NK-92 (cell line): ENCODE results near the gene ABCF1.
A peak's percentile ranks its signal among the peaks of the same experiment; 100 is the strongest.

Experiments used
- DNase-seq: peaks from one replicate; lab custom pipeline; 2025; ENCODE audit not compliant: unreplicated experiment; lab: John Stamatoyannopoulos, UW

Gene ABCF1

DNA sequence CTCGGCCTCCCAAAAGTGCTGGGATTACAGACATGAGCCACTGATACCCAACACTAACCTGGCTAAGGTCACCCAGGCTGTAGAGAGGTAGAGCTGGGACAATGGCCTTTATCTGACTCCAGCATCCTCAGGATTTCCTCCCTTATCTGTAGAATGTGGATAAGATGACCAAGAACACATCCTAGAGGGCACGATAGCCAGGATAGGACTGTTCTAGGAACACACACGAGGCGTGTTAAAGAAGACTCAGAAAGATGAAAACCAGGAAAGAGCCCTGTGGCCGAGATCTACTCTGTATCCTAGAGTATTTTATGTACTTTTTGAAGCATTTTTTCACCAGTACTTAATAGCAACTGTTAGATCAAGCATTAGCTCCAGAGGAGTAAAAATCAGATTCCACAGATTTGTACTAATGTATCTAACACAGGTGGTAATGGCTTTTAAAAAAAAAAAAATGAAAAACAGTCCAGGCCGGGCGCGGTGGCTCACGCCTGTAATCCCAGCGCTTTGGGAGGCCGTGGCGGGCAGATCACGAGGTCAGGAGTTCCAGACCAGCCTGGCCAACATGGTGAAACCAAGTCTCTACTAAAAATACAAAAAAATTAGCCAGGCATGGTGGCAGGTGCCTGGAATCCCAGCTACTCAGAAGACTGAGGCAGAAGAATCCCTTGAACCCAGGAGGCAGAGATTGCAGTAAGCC is 28.5 kb downstream of the ABCF1 start:
- no peak for DNase-seq

DNA sequence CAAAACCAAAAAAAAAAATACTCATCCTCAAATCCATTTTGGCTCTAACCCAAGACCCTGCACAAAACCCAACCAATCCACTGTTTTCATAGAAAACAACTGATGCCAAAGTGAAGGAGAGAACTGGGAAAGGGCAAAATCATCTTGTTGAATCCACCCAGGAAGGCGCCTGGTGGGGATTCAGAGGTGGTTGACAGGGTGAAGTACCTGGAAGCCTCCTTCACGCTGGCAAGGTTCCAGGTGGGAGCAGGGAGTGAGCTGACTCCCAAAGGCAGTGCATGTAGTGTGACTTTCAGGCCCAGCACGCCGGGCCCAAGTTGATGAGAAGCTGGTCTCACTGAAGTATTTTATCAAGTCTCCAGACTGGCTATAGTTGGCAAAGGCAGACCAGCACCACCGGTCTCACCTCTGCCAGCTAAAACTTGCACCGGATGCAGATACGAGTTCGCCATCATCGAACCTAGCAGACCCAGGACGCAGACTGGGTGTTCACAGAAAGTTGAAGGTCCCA is 29.3 kb downstream of the ABCF1 start:
- no peak for DNase-seq

DNA sequence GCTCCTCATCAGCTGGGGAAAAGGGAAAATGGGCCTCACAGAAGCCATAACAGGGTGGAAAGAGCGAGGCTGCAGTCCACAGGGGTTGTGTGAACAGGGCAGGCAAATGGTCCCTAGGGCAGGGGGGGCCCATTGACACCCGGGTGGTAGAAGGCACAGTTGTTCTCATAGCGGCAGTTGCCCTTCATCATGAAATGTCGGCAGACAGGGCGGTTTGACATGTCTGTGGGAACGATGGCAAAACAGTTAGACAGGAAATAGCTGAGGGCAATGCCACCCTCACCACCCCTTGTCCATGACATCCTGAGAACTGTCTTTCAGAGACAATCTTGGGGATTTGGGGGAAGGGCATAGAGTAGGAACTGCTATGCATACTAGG is 30.2 kb downstream of the ABCF1 start:
- DNase-seq = no peak

DNA sequence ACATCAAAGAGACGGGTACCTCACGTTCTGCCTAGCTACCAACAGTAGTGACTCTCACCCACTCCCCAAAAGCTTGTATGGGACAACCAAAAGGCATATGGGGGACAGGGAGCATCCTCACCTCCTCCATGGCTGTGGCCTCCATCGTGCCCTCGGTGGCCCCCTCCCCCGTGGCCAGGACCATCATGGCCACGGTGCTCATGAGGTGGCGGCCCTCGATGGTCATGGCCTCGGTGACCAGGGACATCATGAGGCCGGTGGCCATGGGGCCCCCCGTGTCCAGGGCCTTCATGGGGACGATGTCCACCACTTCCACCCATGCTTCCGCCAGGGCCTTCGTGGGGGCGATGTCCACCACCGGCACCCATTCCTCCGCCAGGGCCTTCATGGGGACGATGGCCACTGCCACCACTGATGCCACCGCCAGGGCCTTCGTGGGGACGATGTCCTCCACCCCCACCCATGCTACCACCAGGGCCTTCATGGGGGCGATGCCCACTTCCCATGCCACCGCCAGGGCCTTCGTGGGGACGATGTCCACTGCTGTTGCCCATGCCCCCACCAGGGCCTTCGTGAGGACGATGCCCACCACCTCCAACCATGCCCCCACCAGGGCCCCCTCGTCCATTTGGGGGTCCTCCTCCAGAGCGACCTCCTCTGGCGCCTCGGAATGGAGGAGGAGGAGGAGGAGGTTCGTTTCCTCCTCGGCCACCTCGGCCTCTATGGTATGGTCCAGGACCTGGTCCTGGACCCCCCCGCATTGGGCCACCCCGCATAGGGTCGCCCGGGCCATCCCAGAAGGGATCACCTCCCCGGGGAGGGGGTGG is 30.8 kb downstream of the ABCF1 start:
- DNase-seq = no peak

DNA sequence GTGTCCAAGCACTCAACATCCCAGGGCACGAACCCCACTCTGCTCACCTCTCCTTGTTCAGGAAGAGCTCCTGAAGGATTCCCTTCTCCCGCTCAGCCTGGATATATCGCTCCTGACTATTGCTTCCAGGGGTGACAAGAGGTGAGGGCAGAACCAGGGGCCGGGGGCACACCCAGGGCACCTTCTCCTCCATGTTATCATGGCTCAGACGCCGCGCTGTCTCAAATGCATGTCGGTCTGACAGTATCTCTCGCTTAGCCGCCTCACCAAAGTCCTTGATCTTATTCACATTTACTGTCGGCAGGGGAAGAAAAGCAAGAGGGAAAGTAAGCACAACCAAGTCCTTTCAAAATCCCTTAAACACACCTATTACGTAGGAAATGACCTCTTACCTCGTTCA is 32.7 kb downstream of the ABCF1 start:
- no peak for DNase-seq

DNA sequence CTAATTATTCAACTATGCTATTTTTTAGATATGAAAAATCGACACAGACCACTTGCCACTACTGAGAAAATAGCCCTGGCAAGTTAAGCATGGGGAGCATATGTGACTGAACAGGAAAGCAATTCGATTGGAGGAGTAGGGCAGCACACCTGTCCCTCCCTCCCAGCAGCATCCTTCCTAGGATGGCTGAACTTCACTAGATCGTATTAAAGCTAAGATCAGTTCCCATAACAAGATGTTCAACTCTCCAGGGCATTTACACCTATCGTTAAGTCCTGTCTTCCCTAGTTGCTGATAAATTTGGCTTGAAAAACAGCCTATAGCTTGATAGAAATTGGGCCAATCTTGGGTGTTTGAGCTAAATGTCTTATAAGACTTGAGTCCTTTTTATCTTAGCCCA is 38.8 kb downstream of the ABCF1 start:
- DNase-seq = no peak

DNA sequence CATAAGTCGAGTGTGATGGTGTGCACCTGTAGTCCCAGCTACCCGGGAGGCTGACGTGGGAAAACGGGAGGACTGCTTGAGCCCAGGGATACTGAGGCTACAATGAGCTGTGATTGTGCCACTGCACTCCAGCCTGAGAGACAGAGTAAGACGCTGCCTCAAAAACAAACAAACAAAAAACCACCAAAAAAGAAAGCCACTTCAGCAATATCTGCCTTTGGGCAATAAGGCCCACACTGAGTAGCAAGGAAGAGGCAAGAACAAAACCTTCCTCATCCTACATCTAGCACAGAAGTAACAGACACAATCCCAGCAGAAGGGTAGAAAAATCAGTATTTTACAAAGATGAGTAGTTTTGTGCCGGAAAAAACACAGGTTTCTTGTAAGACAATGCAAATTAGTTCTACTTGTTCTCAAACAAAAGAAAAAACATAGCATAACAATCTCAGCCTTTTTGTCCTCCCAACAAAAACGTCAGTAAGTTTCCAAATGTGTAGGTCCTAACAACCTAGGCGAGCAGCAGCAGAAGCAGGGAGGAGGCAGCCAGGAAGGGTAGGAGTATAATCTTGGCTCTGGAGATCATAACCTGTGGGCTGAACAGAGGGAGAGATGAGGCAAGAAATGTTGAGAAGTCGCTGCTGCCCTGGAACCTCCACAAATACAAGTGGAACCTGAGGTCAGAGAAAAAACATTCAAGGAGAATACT is 40.1 kb downstream of the ABCF1 start:
- no peak for DNase-seq

DNA sequence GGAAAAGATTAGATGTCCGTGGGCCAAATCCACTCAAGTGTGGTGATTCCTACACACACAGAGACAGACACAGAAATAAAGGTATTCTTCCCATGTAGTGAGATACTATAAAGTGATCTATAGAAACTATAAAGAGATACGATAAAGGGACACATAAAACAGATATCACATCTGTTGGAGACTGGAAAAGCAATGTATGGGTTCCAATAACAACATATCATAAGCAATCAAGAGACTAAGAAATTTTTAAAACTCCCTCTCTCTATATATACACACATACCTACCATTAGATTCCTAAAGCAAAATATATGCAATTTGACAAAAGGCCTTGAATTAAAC is 40.6 kb downstream of the ABCF1 start:
- no peak for DNase-seq

DNA sequence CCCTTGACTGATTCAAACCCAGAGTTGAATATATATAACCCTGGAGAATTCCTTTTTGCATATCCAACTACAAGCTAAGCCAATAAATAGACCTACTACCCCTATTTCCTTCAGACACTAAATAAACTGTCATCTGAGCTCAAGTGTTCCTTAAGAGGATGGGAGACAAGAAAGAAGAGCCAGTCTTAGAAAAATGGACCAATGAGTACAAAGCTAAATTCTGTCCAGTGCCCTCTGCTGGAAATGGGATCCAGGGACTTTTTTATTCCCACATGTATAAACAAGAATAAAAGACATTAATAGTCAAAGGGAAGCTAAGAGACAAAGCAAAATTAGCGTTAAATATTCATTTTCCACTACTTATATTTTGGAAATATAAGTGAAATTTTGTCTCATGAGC is 41.0 kb downstream of the ABCF1 start:
- DNase-seq = no peak

DNA sequence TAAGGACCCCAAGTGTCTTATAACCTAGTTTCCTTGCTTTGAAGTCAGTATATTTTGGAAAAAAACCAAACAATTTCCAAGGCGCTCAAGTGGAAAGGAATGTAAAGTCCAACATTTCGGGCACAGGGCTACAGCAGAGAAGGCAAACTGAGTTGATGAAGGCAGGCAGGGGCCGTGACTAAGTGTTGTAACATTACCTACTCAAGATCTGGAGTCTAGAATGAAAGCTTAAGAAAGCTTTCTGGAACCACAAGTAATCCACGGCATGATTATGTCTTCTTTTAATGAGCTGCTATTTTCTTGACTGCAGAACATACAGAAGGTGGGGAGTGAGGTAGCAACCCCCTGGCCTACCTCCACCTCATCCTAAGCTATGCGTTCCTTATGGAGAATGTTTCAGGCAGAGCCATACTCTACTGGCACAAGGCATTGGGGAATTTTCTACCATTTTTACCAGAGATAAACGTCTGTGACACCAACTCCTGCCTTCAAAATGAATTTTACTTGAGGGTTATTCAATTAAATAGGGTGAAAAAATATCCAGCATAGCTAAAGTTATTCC is 41.5 kb downstream of the ABCF1 start:
- no peak for DNase-seq

DNA sequence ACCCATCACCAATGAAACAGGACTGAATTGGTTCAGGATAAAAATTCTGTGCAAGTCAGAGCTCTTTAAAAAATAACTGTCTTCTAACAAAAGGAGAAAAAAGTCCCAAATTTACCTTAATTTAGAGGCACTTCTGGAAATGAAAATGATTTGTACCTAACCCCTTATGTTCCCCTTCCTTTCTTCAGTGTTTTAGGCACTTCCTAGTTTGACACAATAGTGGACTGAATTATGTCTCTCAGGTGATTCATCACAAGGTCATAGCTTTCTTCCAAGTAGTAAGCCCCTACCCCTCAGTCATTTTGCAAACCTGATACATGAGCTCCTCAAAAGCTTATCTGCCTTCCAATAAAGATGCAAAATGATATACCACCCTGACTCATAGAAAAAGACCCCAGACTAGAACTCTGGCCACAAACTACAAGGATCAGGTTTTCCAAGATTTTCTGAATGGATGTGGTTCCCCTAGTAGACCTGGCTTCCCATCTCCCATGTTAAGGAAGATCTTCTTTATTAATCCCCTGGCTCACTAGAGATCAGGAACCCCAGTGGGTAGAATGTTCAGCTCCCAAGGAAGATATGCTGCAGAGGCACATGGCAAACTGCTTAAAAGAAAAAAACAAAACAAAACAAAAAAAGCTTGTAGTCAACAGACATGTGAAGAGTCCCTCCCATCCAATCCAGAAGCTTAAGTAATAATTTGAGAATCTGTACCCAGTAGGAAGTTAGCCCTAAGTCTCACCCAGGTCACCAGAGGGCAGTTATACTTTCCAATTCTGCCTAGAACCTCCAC is 42.2 kb downstream of the ABCF1 start:
- DNase-seq = no peak

DNA sequence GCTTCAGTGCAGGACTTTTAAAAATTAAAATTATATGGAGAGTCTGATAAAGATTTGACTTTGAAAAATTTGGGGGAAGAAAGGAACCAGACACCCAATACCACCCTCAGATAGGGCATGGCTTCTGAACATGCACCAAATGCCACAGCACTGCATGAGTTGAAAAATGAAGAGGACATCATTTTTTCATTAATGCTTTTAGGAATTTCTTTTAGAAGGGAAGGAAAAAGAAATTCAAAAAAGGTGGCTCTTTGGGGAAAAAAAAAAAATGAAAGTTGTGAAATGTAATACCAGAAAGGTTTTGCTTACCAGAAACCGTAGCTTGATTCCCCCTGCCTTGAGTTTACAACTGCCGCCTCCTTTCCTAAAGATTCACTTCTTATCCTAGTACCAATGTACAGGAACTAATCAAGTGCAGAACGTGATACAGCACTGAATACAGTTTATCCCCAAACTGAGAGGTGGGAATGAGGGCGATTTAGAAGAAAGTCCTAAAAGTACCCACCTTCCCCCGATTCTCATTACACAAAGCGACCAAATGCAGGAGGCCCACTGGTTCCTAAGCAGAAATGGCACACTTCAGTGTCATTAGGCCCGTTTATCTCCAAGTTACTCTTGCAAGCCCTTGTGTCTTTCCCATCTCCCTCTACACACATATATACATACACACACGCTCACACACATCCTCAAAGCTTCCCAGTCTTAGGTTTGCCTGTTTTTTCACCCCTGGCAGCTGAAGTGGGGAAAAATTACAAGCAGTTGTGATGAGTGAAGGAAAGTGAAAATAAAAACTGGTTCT is 43.0 kb downstream of the ABCF1 start:
- no peak for DNase-seq

DNA sequence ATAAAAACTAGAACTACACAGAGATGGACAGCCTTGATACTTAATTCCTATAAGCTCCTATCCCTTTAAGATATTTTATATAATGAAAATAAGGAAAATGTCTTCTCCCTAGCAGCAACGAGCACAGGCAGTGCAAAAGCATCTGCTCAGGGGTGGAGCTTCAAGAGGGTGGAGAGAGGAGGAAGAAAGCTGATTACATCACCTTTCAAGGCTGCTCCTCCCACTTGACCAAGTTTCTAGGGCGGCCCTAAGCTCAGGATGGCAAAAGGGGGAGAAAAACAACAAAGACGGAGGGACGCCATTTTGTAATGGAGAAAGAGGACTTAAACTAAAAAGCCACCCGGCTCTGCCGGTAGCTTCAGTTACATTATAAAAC is 43.6 kb downstream of the ABCF1 start:
- DNase-seq = peak; percentile 62

DNA sequence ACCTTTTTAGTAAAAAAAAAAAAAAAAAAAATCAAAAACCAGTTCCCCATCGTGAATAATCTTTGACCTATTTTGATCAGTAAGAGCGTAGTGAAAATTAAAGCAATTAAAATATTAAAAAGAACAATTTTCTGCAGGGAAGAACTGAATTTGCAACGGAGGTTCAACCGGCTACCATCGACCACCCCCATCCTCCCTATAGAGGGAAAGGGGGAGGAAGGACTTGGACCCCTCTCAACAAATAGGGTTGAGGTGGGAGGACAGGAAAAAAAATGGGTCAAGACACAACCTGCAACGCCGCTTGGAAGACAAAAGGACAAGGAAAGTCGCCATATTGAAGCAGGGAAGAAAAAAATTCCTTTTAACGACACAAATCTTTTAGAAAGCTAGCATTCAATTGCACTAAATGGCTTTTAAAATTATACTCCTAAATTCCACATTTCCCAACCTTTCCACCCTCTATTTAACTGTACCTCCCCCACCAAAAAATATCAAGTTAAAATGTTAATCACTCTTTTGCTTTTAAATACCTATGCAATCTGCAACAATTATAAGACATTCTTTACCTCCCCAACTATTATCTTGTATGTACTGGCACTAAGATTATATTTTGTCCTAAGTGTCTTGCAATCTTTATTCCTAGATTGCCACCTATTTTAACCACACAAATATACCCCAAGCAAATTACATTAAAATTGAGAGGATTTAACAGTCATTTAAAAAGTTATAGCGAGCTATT is 44.1 kb downstream of the ABCF1 start:
- no peak for DNase-seq

DNA sequence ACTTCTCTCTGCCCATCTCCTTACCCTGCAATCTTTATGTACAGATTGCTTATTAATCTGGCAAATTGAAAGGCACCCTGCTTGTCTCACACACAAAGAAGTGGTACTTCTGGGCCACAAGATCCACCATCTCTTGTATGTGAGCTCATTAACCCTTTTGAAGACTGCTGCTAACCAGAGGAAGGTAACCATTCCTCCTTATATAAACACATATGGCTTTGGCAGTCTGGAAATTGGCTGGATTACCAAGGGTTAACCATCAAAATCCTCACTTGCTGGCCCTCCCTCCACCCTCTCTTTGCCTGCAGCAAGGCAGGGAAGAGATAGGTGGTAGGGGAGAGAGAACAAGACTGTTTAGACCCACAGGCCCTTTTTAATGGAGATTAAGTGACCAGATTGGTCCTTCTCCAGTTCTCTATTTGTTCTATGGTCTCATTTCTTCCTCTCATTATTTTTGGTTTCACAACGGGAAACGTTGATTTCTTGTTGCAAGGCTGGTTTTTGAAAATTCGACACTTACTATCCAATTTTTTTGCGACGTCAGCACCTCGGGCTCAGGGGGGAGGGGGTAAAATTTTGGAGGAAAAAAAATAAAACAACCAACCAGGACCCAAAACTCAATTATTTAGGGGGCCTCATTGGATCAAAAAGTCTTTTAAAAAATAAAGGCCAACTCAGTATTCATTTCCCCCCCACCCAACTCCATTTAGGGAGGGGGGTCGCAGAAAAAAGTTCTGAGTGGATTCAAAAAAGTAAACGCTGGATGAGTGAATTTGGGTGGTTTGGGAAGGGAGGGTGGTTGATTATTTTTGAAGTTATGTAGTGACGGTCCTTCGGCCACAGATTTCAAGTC is 44.9 kb downstream of the ABCF1 start:
- DNase-seq = no peak

DNA sequence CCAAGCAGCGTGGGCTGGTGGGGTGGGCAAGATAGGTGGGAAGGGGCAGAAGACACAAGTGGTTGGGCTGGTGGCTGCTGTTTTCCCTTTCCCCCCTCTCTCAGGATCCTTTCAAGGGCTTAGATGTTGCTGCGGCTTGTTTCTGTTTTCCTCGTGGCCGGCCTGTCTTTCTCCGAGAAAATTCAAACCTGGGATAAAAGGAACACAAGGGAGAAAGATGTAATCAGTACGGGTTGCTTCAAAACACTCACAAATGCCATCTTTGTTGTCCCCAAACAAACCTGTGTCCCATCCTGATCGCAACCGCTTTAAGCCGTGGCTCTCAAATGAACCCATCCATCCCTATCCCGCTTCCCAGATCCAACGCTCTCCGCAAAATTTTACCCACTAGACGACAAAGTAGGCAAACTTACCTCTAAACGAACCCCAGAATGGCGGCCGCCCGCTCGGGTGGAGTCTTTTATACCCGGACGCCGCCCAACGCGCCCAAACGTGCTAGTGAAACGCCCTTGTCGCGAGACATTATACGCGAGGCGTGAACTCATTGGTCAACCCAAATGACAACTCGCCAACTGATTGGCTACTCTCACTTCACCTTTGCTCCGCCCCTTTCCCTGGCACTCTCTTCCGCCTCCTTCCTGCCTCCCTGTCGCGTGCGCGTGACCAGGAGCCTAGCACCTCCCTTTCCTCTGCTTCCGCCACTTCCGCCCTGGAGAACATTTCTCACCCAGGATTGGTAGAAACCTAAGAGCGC is 45.7 kb downstream of the ABCF1 start, which contains the start of gene PPP1R10:
TSS of gene PPP1R10 (minus strand) at position 433 of the 754 bp plus-strand sequence. CDS start 7,299 bp downstream, outside the sequence.
- DNase-seq = peak; percentile 93

DNA sequence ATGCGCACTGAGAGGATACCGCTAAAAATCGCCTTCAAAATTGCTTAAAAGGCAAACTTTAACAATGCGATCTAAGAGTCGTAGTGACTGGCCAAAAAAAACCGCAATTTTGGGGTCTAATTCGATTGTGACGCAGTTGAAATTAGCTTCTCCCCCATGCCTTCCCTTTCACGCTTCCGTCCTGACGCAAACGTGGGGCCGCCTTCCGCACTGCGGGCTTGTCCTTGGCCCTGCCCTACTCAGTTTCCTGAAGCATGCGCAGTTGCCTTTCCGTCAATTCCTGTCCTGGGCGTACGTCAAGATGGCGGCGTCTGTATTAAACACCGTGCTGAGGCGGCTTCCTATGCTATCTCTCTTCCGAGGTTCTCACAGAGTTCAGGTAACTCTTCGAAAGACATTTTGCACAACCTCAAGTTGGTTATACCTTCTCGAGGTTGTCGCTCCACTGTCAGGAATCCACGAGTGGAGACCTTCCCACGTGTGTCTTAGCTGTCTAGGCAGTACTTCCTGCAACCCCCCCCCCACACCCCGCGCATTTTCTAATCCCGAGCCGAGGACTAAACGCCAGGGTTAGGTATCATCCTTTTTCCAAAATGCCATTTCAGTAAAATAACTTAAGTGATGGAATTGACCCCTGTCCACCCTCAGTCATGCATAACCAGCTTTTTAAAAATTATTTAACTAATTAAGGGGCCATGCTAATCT is 46.5 kb downstream of the ABCF1 start, which contains the start of gene MRPS18B:
TSS of gene MRPS18B (plus strand) at position 276 of the 705 bp plus-strand sequence. CDS start at position 302, 26 bp downstream.
- peak; percentile 88 for DNase-seq
